Panc1 (cell line): Measurements from ENCODE around the gene ADGRE1. TPM values are rescaled to one million over a fixed set of nuclear protein-coding genes. Genes with fewer than 3 reads are reported as not detected.

Experiments used
- ATAC-seq: fragments of 200-7000 bp; cut with Tn5 transposase; 2 replicates; pipeline ENCODE4 v1.9.1; 2020; ENCODE audit warnings: mild to moderate bottlenecking, moderate library complexity
- BruUV-seq: library from RNA; stranded (reverse); fragments of 400-500 nt; replicated peaks from 2 replicates; lab custom pipeline; 2021; lab: Mats Ljungman, UMichigan
- CTCF ChIA-PET: fragments of 300-600 bp; sonication (Branson Sonifier 250); formaldehyde crosslinking; loops from one replicate; lab custom pipeline; 2022; ENCODE audit warnings: antibody characterized with exemption; lab: Charles Lee
- POLR2A ChIA-PET: fragments of 300-600 bp; sonication (Branson Sonifier 250); formaldehyde crosslinking; loops from one replicate; lab custom pipeline; 2022; ENCODE audit warnings: antibody characterized with exemption; lab: Charles Lee
- DNase-seq: peaks from one replicate; pipeline ENCODE4 v3.0.0-alpha.2; 2010; ENCODE audit warnings: low read depth, low spot score
- H3K27ac ChIP-seq: 2 replicates; pipeline ENCODE4 v1.5.1; 2011; ENCODE audit warnings: mild to moderate bottlenecking, low read length, inconsistent platforms
- H3K27me3 ChIP-seq: fragments of 200-500 bp; sonication (Bioruptor generic); 2 replicates; pipeline ENCODE4 v1.6.0; 2014; ENCODE audit warnings: low read length, inconsistent platforms; ENCODE audit not compliant: control insufficient read depth, insufficient read depth
- H3K36me3 ChIP-seq: fragments of 200-500 bp; sonication (Bioruptor generic); 2 replicates; pipeline ENCODE4 v1.5.1; 2014; ENCODE audit warnings: inconsistent platforms, mild to moderate bottlenecking, low read length, moderate library complexity; ENCODE audit not compliant: control insufficient read depth, insufficient read depth
- H3K4me1 ChIP-seq: 2 replicates; pipeline ENCODE4 v1.5.1; 2011; ENCODE audit warnings: inconsistent platforms, mild to moderate bottlenecking, low read length, moderate library complexity; ENCODE audit not compliant: control insufficient read depth, insufficient read depth
- H3K4me3 ChIP-seq, 2 experiments: 2 replicates each; pipeline ENCODE4 v1.5.1; 2011 to 2012; ENCODE audit warnings: low read depth in 2 of 2, low read length in 2 of 2, mild to moderate bottlenecking in 2 of 2, inconsistent platforms in 1 of 2, moderate library complexity in 1 of 2
- H3K9me3 ChIP-seq: fragments of 200-500 bp; sonication (Bioruptor generic); 2 replicates; pipeline ENCODE4 v1.5.1; 2014; ENCODE audit warnings: low read depth, mild to moderate bottlenecking, inconsistent platforms, low read length, moderate library complexity; ENCODE audit not compliant: control insufficient read depth, insufficient read depth
- CTCF ChIP-seq: fragments of 450-650 bp; IDR thresholded peaks from 2 replicates; pipeline ENCODE4 v1.5.1; 2017; ENCODE audit warnings: mild to moderate bottlenecking
- POLR2AphosphoS5 ChIP-seq: IDR thresholded peaks from 2 replicates; pipeline ENCODE4 v1.6.1; 2012; ENCODE audit warnings: mild to moderate bottlenecking, low read depth, low read length, moderate library complexity
- SIN3A ChIP-seq: IDR thresholded peaks from 2 replicates; pipeline ENCODE4 v1.6.1; 2012; ENCODE audit warnings: low read depth, mild to moderate bottlenecking, low read length, moderate library complexity, borderline replicate concordance; ENCODE audit not compliant: insufficient read depth
- TCF7L2 ChIP-seq: IDR thresholded peaks from 2 replicates; pipeline ENCODE4 v1.6.1; 2011; ENCODE audit warnings: mild to moderate bottlenecking, low read depth, low read length, inconsistent platforms
- in situ Hi-C: cut with HindIII; loops from 2 replicates; pipeline ENCODE4 v1.10.0; 2016; ENCODE audit warnings: low sequenced_read_pairs, low pct_unique_long_range_greater_than_20kb
- intact Hi-C: fragments of 100-400 bp; cut with micrococcal nuclease; formaldehyde crosslinking; loops from one replicate; pipeline ENCODE4 v1.10.0; 2022; ENCODE audit not compliant: unreplicated experiment
- total RNA-seq: library from RNA; stranded (reverse); gene quantifications from one replicate; pipeline ENCODE4 v1.2.1, GENCODE V29; 2021; ENCODE audit not compliant: unreplicated experiment
- TF ChIP-seq, protein P1 (sequence below), 2 experiments: IDR thresholded peaks; 2 replicates each; pipeline ENCODE4 v1.6.1; 2011 to 2012; ENCODE audit warnings: low read depth in 2 of 2, control low read depth in 1 of 2, low read length in 1 of 2, mild to moderate bottlenecking in 1 of 2, moderate library complexity in 1 of 2; ENCODE audit not compliant: insufficient read depth in 1 of 2

The ADGRE1 gene
- total RNA-seq, 1 experiment from 2014 or later = 0.08 TPM

DNA sequence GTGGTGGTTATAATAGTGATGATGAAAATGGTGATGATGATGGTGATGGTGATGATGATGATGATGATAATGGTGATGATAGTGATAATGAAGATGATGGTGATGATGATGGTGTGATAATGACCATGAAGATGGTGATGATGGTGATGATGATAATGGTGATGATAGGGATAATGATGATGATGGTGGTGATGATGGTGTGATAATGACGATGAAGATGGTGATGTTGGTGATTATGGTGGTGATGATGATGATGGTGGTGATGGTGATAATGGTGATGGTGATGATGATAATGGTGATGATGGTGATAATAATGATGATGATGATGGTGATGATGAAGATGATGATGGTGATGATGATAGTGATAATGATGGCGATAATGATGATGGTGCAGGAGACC, 1.6 kb downstream of the ADGRE1 start:
- H3K27me3 ChIP-seq = peaks cover 2% of the 10 kb centered on the region; the same call in 1 of the 2 replicates
- BruUV-seq = no TSS peak
- no peak for ATAC-seq
- H3K4me1 ChIP-seq = no peaks in the 10 kb centered on the region
- ChIA-PET CTCF (interaction anchor here (0.6 kb wide), 1 partner anchor 114 kb away, joined by 4 read pairs; no protein-coding TSS in a partner anchor), POLR2A (no interaction called here)
- intact Hi-C loops = no loop called here
- no peak for TF ChIP-seq SIN3A
- TF ChIP-seq CTCF = no peak
- no peak for TF ChIP-seq TCF7L2
- TF ChIP-seq POLR2AphosphoS5 = no peak
- TF ChIP-seq, protein P1, sequence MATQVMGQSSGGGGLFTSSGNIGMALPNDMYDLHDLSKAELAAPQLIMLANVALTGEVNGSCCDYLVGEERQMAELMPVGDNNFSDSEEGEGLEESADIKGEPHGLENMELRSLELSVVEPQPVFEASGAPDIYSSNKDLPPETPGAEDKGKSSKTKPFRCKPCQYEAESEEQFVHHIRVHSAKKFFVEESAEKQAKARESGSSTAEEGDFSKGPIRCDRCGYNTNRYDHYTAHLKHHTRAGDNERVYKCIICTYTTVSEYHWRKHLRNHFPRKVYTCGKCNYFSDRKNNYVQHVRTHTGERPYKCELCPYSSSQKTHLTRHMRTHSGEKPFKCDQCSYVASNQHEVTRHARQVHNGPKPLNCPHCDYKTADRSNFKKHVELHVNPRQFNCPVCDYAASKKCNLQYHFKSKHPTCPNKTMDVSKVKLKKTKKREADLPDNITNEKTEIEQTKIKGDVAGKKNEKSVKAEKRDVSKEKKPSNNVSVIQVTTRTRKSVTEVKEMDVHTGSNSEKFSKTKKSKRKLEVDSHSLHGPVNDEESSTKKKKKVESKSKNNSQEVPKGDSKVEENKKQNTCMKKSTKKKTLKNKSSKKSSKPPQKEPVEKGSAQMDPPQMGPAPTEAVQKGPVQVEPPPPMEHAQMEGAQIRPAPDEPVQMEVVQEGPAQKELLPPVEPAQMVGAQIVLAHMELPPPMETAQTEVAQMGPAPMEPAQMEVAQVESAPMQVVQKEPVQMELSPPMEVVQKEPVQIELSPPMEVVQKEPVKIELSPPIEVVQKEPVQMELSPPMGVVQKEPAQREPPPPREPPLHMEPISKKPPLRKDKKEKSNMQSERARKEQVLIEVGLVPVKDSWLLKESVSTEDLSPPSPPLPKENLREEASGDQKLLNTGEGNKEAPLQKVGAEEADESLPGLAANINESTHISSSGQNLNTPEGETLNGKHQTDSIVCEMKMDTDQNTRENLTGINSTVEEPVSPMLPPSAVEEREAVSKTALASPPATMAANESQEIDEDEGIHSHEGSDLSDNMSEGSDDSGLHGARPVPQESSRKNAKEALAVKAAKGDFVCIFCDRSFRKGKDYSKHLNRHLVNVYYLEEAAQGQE (IDR thresholded peaks at IDR 0.05; ENCODE audit: insufficient read depth in 1 of 2, low read depth in 2 of 2, low read length in 1 of 2) = no peak
- H3K9me3 ChIP-seq = no peaks in the 10 kb centered on the region
- no peak overlapping the region for H3K4me3 ChIP-seq
- in situ Hi-C loops = no loop called here
- no peak overlapping the region for H3K27ac ChIP-seq
- no peak for DNase-seq
- H3K36me3 ChIP-seq = no peaks in the 10 kb centered on the region

- H3K4me1 ChIP-seq = no peaks in the 10 kb centered on the region
- H3K4me3 ChIP-seq = no peak overlapping the region
- TF ChIP-seq POLR2AphosphoS5 = no peak
- TF ChIP-seq CTCF = no peak
- no peak for TF ChIP-seq SIN3A
- no peaks in the 10 kb centered on the region for H3K9me3 ChIP-seq
- H3K27me3 ChIP-seq = peaks cover 2% of the 10 kb centered on the region; the same call in 1 of the 2 replicates
- DNase-seq (no peak), ATAC-seq (no peak)
- ChIA-PET POLR2A (no interaction called here), CTCF (no interaction called here)
- H3K27ac ChIP-seq = no peak overlapping the region
- BruUV-seq = no TSS peak
- intact Hi-C loops (no loop called here), in situ Hi-C loops (no loop called here)
- no peaks in the 10 kb centered on the region for H3K36me3 ChIP-seq
Measured at GRCh38 chr19:6890401-6890913, 3.1 kb downstream of the ADGRE1 start.
